Stimulated activated CD4-positive, alpha-beta T cell treated with anti-CD3 and anti-CD28 coated beads, Interleukin-12 subunit alpha, Interleukin-12 subunit beta, amount 100 ng/mL, for 24 hours (primary cell): ENCODE measurements around the gene SLAMF7.

Source experiments
- DNase-seq, 2 experiments: peaks; one replicate each; pipeline ENCODE4 v3.0.0-alpha.2; 2020; ENCODE audit warnings: low read depth in 2 of 2

The SLAMF7 gene

DNA sequence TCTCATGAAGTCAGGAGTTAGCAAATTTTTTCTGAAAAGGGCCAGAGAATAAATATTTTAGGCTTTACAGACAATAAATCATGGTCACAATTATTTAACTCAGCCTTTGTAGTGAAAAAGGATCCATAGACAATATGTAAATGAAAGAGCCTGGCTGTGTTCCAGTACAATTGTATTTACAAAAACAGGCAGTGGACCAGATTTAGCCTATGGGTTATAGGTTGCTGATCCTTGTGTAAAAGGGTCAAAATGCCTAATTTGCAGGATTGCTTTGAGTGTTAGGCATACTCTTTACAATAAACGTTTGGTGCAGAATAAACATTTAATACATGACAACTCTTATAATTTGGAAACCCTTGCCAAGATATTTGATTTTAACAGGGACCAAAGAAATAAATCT, 6.5 kb downstream of the SLAMF7 start:
- DNase-seq: no peak

DNA sequence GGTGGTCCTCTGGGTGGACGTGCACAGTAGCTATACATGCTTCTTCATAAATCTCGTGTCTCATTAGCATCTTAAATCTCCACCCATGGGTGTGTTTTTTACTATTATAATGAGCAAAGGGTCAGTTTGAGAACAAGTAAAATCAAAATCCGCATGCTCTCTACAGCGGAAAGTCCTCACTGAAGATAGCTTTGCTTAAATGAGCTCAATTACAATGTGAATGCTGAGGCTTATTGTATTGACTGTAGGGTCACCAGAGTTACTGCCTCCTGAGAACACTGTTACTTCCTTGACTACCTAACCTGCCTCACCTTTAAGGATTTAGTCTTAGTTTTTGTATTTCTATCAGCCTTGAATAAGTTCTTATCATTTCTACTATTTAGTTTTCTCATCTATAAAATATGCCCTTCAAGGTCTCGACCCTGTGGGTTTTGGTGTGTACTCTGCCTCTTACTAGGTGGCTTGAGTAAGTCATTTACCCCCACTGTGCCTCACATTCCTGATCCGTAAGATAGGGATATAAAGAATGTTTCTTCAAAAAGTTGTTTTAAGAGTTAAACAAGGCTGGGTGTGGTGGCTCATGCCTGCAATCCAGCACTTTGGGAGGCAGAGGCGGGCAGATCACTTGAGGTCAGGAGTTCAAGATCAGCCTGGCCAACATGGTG, 7.9 kb downstream of the SLAMF7 start:
- no peak for DNase-seq

DNA sequence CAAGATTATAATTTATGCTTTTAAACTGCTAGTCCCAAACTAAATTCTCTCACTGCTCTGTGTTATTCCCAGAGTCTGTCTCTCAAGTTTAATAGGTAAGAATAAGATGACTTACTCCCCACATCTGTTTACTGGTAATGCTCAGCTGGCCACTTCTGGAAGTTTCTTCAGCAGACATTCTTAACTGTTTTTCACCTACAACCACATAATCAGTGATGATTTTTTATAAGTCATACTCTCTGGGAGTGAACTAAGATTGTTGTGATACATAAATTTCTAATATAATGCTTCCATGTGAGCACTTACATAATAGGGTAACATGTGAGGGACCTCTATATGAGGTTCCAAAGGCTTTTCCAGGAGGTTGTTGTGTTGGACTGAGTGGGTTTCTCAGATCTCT, 8.7 kb downstream of the SLAMF7 start:
- no peak for DNase-seq

DNA sequence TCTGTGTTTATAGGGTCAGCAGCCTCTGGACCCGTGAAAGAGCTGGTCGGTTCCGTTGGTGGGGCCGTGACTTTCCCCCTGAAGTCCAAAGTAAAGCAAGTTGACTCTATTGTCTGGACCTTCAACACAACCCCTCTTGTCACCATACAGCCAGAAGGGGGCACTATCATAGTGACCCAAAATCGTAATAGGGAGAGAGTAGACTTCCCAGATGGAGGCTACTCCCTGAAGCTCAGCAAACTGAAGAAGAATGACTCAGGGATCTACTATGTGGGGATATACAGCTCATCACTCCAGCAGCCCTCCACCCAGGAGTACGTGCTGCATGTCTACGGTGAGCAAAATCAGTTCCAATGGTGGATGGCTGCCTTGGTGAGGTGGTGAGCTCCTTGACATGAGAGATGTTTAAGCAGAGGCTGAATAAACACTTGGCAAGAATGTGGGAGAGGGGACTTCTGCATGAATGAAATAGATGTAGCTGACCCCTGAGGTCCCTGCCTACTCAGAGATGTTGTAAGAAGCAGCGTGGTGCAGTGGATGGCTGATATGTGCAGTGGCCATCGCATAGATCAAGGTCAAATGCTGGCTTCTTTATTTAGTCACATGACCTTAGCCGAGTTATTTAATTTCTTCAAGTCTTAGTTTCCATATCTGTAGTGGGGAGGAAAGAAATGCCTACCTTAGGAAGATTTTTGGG, 9.3 kb downstream of the SLAMF7 start:
- no peak for DNase-seq

DNA sequence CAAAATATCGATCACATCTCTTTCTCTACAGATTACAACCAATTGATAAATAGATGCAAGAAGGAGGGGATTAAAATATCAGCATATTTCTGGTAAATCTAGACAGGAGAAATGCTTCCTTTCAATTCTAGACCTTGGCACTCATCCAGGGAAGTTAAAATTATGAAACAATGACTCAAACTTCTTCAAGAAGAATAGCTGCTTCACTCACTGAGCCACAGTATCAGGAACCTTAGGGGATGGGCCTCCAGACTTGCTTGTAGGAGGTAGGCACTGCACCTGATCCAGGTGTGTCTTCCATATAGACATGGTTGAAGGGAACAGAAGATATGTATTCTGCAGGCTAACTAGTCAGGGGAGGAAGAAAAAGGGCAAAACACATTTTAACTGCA, 9.8 kb downstream of the SLAMF7 start:
- DNase-seq: no peak

DNA sequence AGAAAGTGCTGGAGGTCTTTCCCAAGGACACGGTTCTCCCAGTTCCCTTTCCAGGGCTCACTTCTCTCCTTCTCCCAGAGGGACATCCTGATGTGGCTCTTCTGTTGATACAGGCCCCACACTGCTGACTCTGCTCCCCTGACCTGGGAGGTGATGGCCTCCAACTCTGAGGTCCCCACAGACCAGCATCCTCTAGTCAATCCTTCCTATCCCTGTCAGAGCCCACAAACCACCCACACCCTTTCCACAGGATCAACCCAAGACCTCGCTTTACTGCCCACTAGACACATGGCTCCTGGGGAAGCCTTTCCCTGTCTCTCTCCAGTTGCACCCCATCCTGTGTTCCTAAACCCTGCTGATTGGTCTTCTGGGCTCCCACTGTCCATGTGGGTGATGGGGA, 11.6 kb downstream of the SLAMF7 start:
- DNase-seq: no peak

DNA sequence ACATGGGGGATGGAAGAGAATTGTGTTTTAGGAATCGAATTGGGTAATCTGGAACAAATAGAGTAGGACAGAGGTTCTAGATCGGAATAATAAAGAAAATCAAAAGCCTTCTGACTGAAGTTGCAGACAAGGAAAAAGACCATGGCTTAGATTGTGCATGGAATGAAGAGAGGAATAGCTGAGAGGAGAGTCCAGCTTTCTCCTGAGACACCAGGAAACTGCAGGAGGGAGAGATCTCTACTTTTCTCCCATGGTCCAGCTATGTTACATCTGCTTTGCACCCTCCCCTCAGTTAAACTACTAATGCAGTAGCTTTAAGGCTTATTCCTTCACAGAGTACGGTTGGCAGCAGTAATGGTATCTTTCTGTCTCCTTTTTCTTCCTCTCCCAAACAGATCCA, 13.4 kb downstream of the SLAMF7 start:
- DNase-seq: no peak

DNA sequence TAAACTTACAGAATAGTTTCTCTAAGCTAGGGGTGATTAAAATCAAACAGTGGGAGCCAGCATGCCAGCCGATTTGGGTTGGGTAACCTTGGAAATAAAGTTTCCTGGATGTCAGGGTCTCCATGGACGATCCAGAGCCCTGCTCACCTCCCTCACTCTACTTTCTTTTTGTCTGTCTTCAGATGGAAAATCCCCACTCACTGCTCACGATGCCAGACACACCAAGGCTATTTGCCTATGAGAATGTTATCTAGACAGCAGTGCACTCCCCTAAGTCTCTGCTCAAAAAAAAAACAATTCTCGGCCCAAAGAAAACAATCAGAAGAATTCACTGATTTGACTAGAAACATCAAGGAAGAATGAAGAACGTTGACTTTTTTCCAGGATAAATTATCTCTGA, 13.9 kb downstream of the SLAMF7 start:
- no peak for DNase-seq

DNA sequence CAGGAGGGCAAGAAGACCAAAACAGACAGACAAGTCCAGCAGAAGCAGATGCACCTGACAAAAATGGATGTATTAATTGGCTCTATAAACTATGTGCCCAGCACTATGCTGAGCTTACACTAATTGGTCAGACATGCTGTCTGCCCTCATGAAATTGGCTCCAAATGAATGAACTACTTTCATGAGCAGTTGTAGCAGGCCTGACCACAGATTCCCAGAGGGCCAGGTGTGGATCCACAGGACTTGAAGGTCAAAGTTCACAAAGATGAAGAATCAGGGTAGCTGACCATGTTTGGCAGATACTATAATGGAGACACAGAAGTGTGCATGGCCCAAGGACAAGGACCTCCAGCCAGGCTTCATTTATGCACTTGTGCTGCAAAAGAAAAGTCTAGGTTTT, 14.5 kb downstream of the SLAMF7 start:
- no peak for DNase-seq

DNA sequence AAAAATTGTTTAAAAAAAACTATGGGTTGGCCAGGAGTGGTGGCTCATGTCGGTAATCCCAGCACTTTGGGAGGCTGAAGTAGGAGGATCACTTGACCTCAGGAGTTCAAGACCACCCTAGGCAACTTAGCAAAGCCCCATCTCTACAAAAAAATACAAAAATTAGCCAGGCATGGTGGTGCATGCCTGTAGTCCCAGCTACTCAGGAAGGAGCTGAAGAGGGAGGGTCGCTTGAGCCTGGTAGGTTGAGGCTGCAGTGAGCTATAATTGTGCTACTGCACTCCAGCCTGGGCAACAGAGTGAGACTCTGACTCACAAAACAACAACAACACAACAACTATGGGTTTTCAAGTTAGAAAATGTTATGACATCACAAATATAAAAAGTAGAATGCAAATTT, 16.4 kb downstream of the SLAMF7 start:
- no peak for DNase-seq

DNA sequence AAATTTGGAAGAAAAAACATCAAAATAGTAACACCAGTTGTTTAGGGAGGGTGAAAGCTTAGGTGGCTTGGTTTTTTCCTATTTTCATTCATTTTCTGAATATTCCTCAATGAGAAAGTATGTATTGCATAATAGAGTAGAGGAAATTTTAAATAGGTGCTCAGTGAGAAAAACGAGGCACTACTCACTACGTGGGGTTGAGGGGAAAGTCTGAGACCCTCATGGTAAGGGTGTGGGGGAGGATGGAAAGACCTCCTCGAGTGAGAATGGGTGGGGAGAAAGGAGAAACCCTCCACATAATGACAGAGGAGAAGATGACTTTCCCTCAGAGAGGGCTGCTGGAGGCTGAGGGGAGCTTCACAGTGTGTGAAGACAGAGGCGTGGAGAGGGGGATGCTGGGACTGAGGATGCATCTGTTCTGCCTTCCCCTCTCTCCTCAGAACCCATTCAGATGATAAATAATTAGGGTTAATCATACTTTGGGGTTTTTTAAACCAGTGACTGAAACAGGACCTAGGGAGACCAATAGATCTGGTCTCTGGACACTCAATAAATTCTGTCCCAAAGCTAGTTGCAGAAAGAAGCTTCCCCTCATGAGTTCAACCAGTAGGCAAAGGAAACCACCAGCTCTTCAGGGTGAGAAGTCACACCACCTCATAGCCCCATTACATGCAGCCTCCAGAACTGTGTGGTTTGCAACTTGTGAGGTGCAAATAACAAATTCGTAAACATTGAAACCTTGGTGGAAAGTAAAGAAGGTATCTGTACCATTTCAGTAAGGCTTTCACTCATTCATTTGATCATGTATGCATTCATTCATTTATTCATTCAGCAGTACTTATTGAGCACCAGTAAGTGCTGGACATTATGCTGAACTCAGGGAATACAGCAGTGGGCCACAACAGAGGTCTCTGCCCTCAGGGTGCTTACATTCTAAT, 17.1 kb downstream of the SLAMF7 start:
- no peak for DNase-seq

DNA sequence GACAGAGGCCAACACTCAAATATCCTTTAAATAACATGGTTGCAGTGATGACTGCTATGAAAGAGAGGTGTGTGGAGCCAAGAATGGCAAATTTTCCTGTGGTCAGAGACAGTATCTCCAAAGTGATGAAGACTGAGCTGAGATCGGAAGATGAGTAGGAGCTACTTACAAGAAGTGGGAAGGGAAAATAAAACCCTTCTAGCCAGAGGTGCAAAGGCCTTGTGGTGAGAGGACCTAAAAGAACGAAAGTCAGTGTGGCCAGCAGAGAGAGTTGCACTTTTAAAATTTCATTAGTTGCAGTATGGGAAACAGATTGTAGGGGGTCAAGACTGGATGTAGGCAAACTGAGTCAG, 17.8 kb downstream of the SLAMF7 start:
- DNase-seq: no peak

DNA sequence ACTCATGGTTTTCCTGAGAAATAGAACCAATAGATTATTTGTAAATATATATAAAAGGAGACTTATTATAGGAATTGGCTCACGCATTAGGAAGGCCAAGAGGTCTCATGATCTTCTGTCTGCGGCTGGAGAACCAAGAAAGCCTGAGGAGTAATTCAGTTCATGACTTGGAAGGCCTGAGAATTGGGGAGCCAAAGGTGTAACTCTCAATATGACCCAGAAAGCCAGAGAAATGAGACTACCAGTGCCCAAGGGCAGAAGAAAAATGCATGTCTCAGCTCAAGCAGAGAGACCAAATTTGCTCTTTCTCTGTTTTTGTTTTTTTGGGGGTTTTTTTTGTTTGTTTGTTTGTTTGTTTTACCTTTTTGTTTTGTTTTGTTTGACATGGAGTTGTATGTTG, 19.5 kb downstream of the SLAMF7 start:
- DNase-seq: no peak

DNA sequence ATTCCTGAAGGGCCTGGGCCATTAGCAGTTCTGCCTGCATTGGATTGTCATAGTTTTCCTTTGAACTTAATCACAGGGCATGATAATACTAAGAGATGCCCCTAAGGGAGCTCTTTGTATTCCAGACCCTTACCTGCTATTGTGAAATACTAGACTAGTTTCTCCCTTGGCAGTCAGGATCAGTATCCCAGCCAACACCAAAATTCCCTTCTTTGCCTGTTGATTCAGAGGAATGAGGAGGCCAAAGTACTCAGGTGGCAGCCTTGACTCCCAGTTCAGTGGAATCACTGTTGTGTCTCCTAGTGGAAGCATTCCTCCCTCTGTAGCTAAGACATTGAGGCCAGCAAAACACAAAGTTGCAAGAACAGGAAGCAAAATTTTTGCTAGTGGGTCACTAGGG, 20.7 kb downstream of the SLAMF7 start:
- no peak for DNase-seq

DNA sequence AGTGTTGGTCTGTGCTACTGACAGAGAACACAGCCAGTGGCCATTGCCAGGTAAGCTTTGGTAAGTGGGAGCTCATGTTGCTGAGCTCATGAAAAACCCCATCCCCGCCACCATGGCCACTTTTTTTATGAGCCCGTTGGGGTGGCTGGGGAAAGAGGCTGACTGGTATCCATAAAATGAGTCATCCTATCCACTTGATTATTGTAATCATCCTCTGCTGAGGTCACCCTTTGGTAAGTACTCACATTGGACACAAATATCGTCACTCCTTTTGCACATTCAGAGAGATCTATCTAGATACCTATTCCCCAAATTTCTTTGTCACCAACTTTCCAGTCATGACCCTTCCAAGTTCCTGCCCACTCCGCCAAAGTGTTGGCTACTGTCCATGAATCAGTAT, 22.0 kb downstream of the SLAMF7 start:
- DNase-seq: no peak

DNA sequence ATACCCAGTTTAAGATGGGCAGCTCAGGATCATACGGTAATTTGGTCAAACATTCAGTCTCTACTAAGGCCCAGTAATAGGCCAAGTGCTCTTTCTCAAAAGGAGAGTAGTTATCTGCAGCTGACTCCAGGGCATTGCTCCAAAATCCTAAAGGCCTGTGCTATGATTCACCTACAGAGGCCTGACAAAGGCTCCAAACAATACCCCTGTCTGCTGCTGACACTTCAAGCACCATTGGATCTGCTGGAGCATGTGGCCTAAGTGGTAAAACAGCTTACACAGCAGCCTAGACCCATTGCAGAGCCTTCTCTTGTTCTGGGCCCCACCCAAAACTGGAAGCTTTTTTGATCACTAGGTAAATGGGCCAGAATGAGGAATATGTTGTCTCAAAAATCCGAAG, 22.8 kb downstream of the SLAMF7 start:
- no peak for DNase-seq

DNA sequence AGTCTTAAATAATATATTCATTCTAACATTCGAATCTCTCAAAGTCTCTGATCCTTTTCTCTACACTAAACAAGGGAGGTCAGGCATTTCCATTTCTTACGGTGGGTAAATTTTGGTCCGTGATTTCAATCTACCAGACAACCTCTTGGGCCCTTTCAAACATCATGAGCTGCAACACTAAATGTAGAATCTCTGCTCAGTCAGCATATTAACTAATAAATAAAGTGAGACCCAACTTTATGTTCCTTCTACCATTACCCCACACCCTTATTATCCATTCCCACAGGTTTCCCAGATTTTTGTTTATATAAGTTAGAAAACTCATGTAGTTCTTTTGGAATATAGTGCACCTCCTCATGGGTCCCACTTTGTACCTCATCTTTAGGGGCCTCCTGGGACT, 24.9 kb downstream of the SLAMF7 start:
- DNase-seq: no peak

DNA sequence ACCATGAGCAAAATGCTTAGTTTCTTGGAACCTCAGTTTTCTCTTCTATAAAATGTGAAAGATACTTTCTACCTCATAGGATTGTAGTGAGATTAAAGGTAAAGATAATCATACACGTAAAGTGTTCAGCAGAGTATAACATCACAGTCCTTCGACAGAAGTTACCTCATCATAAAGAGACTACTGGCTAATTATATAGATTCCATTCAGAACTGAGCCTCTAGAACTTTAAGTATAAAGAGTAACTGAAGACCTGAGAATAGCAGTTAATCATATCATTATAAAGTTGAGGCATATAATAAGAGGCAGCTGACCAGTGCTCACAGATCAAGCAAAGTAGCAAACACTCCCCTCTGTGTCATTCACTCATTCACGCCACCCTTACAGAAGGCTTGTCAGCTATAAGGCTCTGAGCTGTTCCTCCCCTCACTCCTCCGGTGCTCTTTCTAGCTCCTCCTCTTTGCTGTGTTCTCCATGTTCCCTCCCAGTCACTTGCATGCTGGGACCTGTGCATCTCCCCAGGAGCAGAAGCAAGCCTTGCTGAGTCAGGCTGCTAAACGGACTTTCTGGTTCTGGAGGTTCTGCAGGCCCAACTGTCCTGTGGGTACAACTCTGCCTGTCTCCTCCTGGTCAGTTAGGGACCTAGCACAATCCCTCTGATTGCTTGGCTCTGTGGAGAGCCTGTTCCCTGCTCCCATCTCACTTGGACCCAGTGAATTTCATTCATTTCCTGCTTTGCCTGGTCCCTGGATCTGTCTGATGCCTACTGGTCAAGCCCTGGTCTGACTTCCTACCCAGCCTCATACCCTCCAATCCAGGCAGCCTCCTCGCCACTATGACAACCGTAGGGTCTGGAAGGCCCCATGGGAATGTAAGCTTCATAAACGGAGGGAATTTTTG, 28.6 kb downstream of the SLAMF7 start:
- no peak for DNase-seq

DNA sequence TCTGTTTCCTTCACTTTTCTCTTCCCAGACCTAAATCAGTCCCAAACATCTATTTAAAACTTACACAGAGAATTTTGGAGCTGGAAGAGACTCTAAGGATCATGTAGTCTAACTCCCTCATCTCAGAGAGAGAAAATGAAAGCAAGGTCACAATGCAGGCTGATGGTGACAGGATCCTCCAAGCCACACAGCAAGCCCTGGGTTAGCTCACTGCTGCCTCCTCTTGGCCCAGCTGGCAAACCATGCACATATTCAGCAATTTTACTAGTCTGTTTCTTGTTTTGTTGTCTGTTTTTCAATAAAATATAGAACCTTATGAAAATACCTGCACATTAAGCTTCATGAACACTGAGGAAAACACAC, 29.2 kb downstream of the SLAMF7 start:
- DNase-seq: peak; percentile 64 to 78

DNA sequence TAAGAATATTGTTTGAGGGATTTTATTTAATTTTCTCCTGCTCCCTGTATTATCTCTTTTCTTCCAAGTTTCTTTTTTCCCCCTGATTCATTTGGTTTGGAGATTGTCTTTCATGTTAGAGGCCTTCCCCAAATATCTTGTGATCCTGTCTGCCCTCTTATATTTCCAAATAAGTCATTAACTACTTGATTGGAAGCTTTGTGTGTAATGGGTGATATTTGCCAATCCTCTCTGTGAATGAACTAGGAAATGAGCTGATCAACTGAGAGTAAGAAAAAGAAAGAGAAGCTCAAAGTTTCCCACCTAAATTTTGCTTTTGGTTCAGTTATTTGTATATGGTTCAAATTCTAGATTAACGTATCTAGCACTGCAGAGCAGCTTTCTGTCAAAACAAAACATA, 33.3 kb downstream of the SLAMF7 start:
- no peak for DNase-seq

DNA sequence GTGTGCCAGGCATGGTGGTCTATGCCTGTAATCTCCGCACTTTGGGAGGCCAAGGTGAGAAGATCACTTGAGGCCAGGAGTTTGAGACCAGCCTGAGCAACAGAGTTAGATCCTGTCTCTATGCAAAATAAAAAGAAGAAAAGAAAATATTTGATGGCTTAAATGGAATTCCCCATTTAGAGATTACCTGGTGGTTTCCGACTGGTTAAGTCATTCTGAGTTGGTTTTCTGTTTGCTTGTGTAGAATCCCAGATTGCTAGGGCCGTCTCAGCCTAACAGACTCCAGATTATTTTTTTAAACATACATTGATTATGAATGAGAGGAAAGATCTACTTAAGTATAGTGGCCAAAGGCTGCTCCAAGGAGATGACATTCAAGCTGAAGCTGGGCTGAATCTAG, 34.0 kb downstream of the SLAMF7 start:
- no peak for DNase-seq
